K562 (cell line): ENCODE results near the gene NTF4. TPM values are rescaled to one million over a fixed set of nuclear protein-coding genes. Genes with fewer than 3 reads are reported as not detected.

Experiments used
- DEAF1 ChIP-seq: fragments of 450-650 bp; formaldehyde crosslinking; IDR thresholded peaks from 2 replicates; pipeline ENCODE4 v1.4.0; 2020; ENCODE audit warnings: mild to moderate bottlenecking, moderate library complexity
- DNMT1 ChIP-seq: fragments of 450-650 bp; IDR thresholded peaks from 2 replicates; pipeline ENCODE4 v1.6.1; 2016; ENCODE audit warnings: antibody characterized with exemption, mild to moderate bottlenecking
- E2F3 ChIP-seq: fragments of 250-450 bp; sonication (Bioruptor Pico); IDR thresholded peaks from 2 replicates; pipeline ENCODE4 v1.4.0; 2020; ENCODE audit warnings: mild to moderate bottlenecking
- ERF ChIP-seq: fragments of 450-650 bp; formaldehyde crosslinking; IDR thresholded peaks from 2 replicates; pipeline ENCODE4 v1.4.0; 2020; ENCODE audit warnings: mild to moderate bottlenecking, mixed read lengths
- ESRRA ChIP-seq: fragments of 450-650 bp; IDR thresholded peaks from 2 replicates; pipeline ENCODE4 v1.6.1; 2014; ENCODE audit warnings: low read depth, mild to moderate bottlenecking, moderate library complexity, borderline replicate concordance
- FOXM1 ChIP-seq, 2 experiments: fragments of 450-650 bp in 1 of 2; sonication (generic) in 1 of 2; formaldehyde crosslinking in 1 of 2; IDR thresholded peaks; 2 replicates each; pipeline versions ENCODE4 v1.6.1 to v1.9.0; 2017 to 2022; ENCODE audit warnings: low read depth in 2 of 2, mild to moderate bottlenecking in 2 of 2, missing genetic modification reagents in 1 of 2, moderate library complexity in 1 of 2
- HMBOX1 ChIP-seq: sonication (generic); IDR thresholded peaks from 2 replicates; pipeline ENCODE4 v1.6.1; 2016
- HNRNPH1 ChIP-seq: fragments of 200-400 bp; formaldehyde crosslinking; optimal IDR thresholded peaks from 2 replicates; pipeline ENCODE3; 2017; ENCODE audit warnings: low read depth, mild to moderate bottlenecking, low read length, moderate library complexity
- KDM4B ChIP-seq, 2 experiments: fragments of 450-650 bp in 1 of 2; sonication (generic) in 1 of 2; IDR thresholded peaks; 2 replicates each; pipeline ENCODE4 v1.6.1; 2016 to 2017; ENCODE audit warnings: borderline replicate concordance in 2 of 2, antibody characterized with exemption in 1 of 2, low read depth in 1 of 2, mild to moderate bottlenecking in 1 of 2
- MYNN ChIP-seq, 2 experiments: sonication (generic); formaldehyde crosslinking in 1 of 2; IDR thresholded peaks; 2 replicates each; pipeline versions ENCODE4 v1.5.0 to v1.6.1; 2016 to 2020; ENCODE audit warnings: antibody characterized with exemption in 1 of 2, missing genetic modification reagents in 1 of 2
- NUFIP1 ChIP-seq: fragments of 450-650 bp; IDR thresholded peaks from 2 replicates; pipeline ENCODE4 v1.6.1; 2018; ENCODE audit not compliant: partially characterized antibody
- POU5F1 ChIP-seq: fragments of 150-350 bp; IDR thresholded peaks from 2 replicates; pipeline ENCODE4 v1.6.1; 2014; ENCODE audit warnings: borderline replicate concordance, low read length, low read depth, mild to moderate bottlenecking; ENCODE audit not compliant: partially characterized antibody
- RERE ChIP-seq: sonication (generic); formaldehyde crosslinking; IDR thresholded peaks from 2 replicates; pipeline ENCODE4 v1.8.0; 2023; ENCODE audit warnings: missing genetic modification reagents, mild to moderate bottlenecking, borderline replicate concordance
- SOX6 ChIP-seq: fragments of 450-650 bp; IDR thresholded peaks from 2 replicates; pipeline ENCODE4 v1.6.1; 2014; ENCODE audit warnings: mild to moderate bottlenecking
- ZNF184 ChIP-seq: sonication (generic); formaldehyde crosslinking; IDR thresholded peaks from 2 replicates; pipeline ENCODE4 v1.5.0; 2020; ENCODE audit warnings: missing genetic modification reagents
- ZNF512 ChIP-seq: IDR thresholded peaks from 2 replicates; pipeline ENCODE4 v1.6.1; 2016; ENCODE audit warnings: missing genetic modification characterization, missing compliant biosample characterization
- polyA plus RNA-seq, 8 experiments: library from polyadenylated mRNA; depleted of rRNA in 4 of 8; stranded (reverse) in 5 of 8; unstranded in 3 of 8; fragments of >200 nt; fragmentation: Nextera tagmentation in 2 of 8; fragmentation: Illumina TruSeq in 1 of 8; extraction: Ambion mirVana in 2 of 8; extraction: Trizol in 1 of 8; gene quantifications; 2 replicates each; pipeline versions ENCODE4 v1.2.1 to v1.2.3, GENCODE V29; 2011 to 2014; ENCODE audit warnings: inconsistent platforms in 1 of 8, missing spikeins in 1 of 8
- total RNA-seq, 7 experiments: library from RNA; depleted of rRNA in 6 of 7; stranded (reverse); fragments of >200 nt in 6 of 7; fragmentation: Illumina TruSeq in 2 of 7; extraction: Trizol in 2 of 7; gene quantifications; 2 replicates each; pipeline versions ENCODE4 v1.2.1 to v1.2.3, GENCODE V29; 2011 to 2021; ENCODE audit warnings: low replicate concordance in 1 of 7

NTF4 gene
- total and polyA plus RNA-seq, 9 of the 15 experiments (the other 6 are each of a cell fraction or from before 2014, with no cell fraction given), result not detected

- no peak for TF ChIP-seq RERE (CRISPR knock-in tag)
- TF ChIP-seq HMBOX1, result no peak
- no peak for TF ChIP-seq NUFIP1
- TF ChIP-seq ZNF512 (tag), result no peak
- TF ChIP-seq DNMT1, result no peak
- TF ChIP-seq ESRRA, result peak; percentile 78; the same call in 1 of the 2 replicates
- peak; percentile 5; the same call in 1 of the 2 replicates for TF ChIP-seq SOX6
- no peak for TF ChIP-seq POU5F1
- no peak; the same call in 1 of the 2 replicates for TF ChIP-seq MYNN (IDR thresholded peaks at IDR 0.05)
- TF ChIP-seq MYNN (CRISPR knock-in tag; IDR thresholded peaks at IDR 0.05), result no peak
- TF ChIP-seq HNRNPH1, result no peak
- 0 out of 2 replicates have a peak, but pooled peaks have one; percentile 21 for TF ChIP-seq DEAF1
- no peak for TF ChIP-seq ZNF184 (CRISPR knock-in tag)
- TF ChIP-seq ERF, result 0 out of 2 replicates have a peak, but pooled peaks have one; percentile 83
- TF ChIP-seq KDM4B (IDR thresholded peaks at IDR 0.05; ENCODE audit: borderline replicate concordance in 2 of 2, low read depth in 1 of 2), result peak in 1 of 2 experiments; percentile 78; a peak in 1 of 4 replicates
- no peak; the same call in 1 of the 2 replicates for TF ChIP-seq FOXM1 (IDR thresholded peaks at IDR 0.05; ENCODE audit: low read depth)
- no peak for TF ChIP-seq FOXM1 (CRISPR knock-in tag; IDR thresholded peaks at IDR 0.05; ENCODE audit: low read depth)
- TF ChIP-seq E2F3 (CRISPR knock-in tag), result peak; percentile 69; the same call in 1 of the 2 replicates
Measured at GRCh38 chr19:49085020-49085867, 20.6 kb upstream of the NTF4 start, which contains the start of gene SNRNP70 (continued).
